GM13977 (cell line): ENCODE measurements around the gene U2AF2.

Experiments used
- DNase-seq: peaks from one replicate; pipeline ENCODE4 v3.0.0; 2012; ENCODE audit warnings: low spot score
- in situ Hi-C: fragments of 300-500 bp; cut with MboI; formaldehyde crosslinking; loops from one replicate; pipeline ENCODE4 v1.12.0; 2022; ENCODE audit warnings: low sequenced_read_pairs, low pct_unique_long_range_greater_than_20kb, mixed read lengths, inconsistent platforms; ENCODE audit not compliant: unreplicated experiment
- TF ChIP-seq, protein P1 (sequence below): IDR thresholded peaks from 2 replicates; pipeline ENCODE4 v1.5.1; 2012; ENCODE audit warnings: mild to moderate bottlenecking, control low read depth; ENCODE audit not compliant: insufficient read depth; ENCODE audit errors: extremely low read depth, missing control alignments

The U2AF2 gene

GRCh38 chr19:55650602-55651230, 4.1 kb upstream of the U2AF2 start:
- TF ChIP-seq, protein P1, sequence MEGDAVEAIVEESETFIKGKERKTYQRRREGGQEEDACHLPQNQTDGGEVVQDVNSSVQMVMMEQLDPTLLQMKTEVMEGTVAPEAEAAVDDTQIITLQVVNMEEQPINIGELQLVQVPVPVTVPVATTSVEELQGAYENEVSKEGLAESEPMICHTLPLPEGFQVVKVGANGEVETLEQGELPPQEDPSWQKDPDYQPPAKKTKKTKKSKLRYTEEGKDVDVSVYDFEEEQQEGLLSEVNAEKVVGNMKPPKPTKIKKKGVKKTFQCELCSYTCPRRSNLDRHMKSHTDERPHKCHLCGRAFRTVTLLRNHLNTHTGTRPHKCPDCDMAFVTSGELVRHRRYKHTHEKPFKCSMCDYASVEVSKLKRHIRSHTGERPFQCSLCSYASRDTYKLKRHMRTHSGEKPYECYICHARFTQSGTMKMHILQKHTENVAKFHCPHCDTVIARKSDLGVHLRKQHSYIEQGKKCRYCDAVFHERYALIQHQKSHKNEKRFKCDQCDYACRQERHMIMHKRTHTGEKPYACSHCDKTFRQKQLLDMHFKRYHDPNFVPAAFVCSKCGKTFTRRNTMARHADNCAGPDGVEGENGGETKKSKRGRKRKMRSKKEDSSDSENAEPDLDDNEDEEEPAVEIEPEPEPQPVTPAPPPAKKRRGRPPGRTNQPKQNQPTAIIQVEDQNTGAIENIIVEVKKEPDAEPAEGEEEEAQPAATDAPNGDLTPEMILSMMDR, result no peak
- DNase-seq, result no peak
- in situ Hi-C loops, result no loop called here

GRCh38 chr19:55651236-55651635, 3.6 kb upstream of the U2AF2 start:
- TF ChIP-seq, protein P1, result no peak
- DNase-seq, result no peak
- in situ Hi-C loops, result no loop called here

DNA sequence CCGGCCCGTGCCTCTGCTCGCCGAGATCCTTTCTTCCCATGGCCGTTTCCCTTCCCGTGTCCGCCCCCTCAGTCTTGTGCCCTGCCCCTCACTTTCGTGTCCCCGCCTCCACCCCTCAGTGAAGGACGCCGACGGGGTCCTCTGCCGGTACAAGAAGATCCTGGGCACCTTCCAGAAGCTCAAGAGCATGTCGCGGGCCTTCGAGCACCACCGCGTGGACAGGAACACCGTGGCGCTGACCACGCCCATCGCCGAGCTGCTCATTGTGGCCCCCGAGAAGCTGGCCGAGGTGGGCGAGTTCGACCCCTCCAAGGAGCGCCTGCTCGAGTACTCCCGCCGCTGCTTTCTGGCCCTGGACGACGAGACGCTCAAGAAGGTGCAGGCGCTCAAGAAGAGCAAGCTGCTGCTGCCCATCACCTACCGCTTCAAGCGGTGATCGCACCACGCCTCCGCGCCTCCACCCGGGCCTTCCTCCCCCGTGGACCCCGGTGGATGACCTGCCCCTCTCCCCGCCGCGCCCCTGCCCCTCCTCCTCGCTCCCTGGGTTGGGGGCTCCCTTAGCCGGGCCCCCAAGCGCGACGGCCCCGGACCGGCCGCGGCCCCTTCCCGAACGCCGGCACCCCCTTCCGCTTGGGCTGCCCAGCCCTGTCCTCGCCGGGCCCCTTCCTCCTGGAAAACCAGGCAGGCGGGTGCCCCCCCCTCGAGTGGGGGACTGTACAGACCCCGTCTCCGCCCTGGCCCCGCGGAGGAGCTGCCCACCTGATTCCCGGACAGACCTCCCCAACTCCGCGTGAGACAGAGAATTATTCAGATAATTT, 2.3 kb upstream of the U2AF2 start:
- TF ChIP-seq, protein P1, result no peak
- in situ Hi-C loops, result no loop called here
- DNase-seq, result no peak

DNA sequence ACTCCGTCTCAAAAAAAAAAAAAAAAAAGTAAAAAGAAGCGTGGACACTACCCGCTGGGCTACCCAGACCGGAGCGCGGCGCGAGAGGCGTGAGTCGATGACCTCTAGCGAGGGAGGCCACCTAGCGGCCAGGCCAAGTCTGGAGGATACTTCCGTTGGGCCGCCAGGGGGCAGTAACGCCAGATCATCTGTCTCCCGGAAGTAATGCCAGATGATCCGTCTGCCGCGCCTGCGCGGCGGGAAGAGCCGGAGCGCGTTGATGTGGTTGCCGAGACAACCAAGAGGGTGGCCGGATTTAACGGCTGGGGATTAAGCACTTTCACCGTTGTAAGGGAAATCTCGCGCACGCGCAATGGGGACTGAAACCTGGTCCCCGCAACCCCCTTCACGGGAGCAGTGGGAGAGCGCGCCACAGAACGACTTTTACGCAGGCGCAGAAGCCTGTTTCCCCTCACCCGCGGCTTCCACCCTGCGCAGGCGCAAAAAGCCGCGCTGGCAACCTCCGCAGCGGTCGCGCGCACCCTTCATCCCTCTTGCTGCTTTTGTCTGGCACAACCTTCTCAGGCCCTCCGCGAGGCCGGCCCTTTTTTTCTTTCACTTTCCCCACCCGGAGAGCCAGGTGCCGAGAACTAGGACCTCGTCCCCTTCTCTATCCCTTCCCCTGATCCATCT, 1.0 kb upstream of the U2AF2 start:
- DNase-seq, result peak; percentile 95
- TF ChIP-seq, protein P1, result peak; percentile 100
- in situ Hi-C loops, result no loop called here

DNA sequence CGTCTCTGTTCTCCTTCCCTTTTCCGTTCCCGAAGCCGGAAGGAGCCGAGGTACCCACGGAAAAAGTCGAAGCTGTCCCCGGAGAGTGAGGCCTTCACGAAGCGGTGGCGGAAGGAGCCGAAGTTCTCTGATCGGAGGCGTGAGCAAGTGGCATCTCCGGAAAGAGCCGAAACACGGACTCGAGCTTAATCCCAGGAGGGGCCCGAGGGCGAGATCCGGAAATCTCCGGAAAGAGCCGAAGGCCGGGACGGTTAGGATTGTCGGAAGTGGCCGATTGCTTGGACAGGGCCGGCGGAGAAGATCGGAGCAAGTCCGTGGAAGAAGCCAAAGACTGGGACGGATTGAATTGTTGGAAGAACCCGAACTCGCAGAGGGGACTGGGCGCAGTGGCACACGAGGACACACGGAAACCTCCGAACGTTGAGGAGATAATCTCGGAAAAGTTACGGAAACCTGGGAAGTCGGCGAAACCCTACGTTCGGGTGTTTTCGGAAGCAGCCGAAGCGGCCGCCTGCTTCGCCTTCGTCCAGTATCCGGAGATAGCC, 440 bp upstream of the U2AF2 start:
- peak; percentile 97 for DNase-seq
- TF ChIP-seq, protein P1, result no peak
- in situ Hi-C loops, result no loop called here

DNA sequence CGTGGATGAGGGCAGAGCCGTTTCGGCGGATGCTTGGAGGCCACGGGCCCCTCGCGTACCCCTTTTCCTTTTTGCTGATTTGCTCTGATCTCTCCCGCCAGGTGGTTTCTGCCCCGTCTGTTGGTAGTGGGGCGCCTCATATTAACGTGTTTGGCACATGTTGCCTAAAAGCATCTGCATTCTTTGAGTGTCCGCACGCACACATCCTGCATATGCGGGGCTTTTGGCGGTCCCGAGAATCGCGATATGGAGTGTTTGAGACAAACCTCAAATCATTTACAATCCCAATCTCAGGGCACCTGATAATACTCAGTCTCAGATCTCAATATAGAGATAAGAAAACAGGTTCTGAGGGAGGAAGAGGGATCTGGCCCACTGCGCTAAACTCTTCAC, 809 bp downstream of the U2AF2 start:
- in situ Hi-C loops, result no loop called here
- DNase-seq, result no peak
- TF ChIP-seq, protein P1, result no peak
